Nephron progenitor cell (in vitro differentiated cells): Measurements from ENCODE around the gene PRLR.
A peak's percentile ranks its signal among the peaks of the same experiment; 100 is the strongest.

ENCODE experiments used
- DNase-seq: peaks from one replicate; pipeline ENCODE4 v3.0.0; 2021
- H3K27ac Mint-ChIP-seq: 2 replicates; pipeline ENCODE4 v1.8.0; 2021; ENCODE audit warnings: mild to moderate bottlenecking, moderate library complexity, mixed read lengths
- H3K27me3 Mint-ChIP-seq: 2 replicates; pipeline ENCODE4 v1.8.0; 2021; ENCODE audit warnings: mild to moderate bottlenecking, low read depth, mixed read lengths; ENCODE audit not compliant: poor library complexity
- H3K36me3 Mint-ChIP-seq: 2 replicates; pipeline ENCODE4 v1.8.0; 2021; ENCODE audit warnings: low read depth, mixed read lengths
- H3K4me1 Mint-ChIP-seq: 2 replicates; pipeline ENCODE4 v1.8.0; 2021; ENCODE audit warnings: mixed read lengths
- H3K4me3 Mint-ChIP-seq: 2 replicates; pipeline ENCODE4 v1.8.0; 2021; ENCODE audit warnings: mild to moderate bottlenecking, moderate library complexity, mixed read lengths
- H3K9me3 Mint-ChIP-seq: 2 replicates; pipeline ENCODE4 v1.8.0; 2021; ENCODE audit warnings: mild to moderate bottlenecking, moderate library complexity, mixed read lengths
- TF ChIP-seq, protein P1 (sequence below): fragments of 200-600 bp; sonication (generic); IDR thresholded peaks from 2 replicates; pipeline ENCODE4 v1.5.0; 2021; ENCODE audit warnings: antibody characterized with exemption

Gene PRLR

DNA sequence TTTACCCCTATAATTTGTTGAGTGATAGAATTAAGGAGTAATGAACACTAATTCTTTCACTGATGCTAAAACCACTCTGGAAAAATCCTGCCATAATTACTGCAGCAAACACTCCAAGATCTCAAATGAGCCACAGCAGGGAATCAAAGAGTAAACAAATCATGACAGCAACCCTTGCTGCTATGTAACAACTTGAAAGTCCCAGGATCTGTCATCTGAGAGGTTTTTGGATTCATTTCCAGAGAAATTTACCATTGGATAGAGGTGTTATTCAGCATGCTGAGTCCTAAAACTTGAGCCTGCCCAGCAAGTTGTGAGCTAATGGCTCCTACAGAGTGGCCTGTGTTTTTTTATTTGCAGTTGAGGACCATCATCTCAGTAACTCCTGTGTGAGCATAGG is 59.2 kb downstream of the PRLR start:
- no peak overlapping the region for H3K27ac Mint-ChIP-seq
- no peak overlapping the region for H3K4me3 Mint-ChIP-seq
- TF ChIP-seq, protein P1, sequence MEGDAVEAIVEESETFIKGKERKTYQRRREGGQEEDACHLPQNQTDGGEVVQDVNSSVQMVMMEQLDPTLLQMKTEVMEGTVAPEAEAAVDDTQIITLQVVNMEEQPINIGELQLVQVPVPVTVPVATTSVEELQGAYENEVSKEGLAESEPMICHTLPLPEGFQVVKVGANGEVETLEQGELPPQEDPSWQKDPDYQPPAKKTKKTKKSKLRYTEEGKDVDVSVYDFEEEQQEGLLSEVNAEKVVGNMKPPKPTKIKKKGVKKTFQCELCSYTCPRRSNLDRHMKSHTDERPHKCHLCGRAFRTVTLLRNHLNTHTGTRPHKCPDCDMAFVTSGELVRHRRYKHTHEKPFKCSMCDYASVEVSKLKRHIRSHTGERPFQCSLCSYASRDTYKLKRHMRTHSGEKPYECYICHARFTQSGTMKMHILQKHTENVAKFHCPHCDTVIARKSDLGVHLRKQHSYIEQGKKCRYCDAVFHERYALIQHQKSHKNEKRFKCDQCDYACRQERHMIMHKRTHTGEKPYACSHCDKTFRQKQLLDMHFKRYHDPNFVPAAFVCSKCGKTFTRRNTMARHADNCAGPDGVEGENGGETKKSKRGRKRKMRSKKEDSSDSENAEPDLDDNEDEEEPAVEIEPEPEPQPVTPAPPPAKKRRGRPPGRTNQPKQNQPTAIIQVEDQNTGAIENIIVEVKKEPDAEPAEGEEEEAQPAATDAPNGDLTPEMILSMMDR: no peak
- DNase-seq: no peak
- no peaks in the 10 kb centered on the region for H3K4me1 Mint-ChIP-seq
- H3K36me3 Mint-ChIP-seq: peaks cover 51% of the 10 kb centered on the region
- no peaks in the 10 kb centered on the region for H3K27me3 Mint-ChIP-seq
- peaks cover 56% of the 10 kb centered on the region for H3K9me3 Mint-ChIP-seq

DNA sequence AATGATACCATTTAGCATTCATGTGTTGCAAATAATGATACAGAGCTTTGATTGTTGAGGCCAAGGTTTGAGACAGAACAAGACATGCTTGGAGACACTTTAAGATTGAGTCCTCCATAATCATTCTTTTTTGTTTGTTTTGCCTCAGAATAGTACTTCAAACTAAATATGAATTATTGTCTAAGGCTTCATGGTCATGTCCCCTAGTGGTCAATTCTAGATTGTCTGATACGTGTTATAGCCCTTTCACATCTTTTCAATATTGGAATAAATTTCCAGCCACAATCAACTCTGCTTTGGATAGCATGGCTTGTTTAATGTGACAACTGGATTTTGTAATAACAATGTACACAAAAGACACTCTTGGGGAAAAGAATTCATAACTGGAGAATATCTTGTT is 64.2 kb downstream of the PRLR start:
- Mint-ChIP-seq H3K36me3 (peaks cover 21% of the 10 kb centered on the region), H3K27ac (no peak overlapping the region), H3K4me1 (no peaks in the 10 kb centered on the region), H3K27me3 (no peaks in the 10 kb centered on the region), H3K4me3 (no peak overlapping the region), H3K9me3 (peaks cover 30% of the 10 kb centered on the region)
- TF ChIP-seq, protein P1: peak; percentile 7
- DNase-seq: no peak

DNA sequence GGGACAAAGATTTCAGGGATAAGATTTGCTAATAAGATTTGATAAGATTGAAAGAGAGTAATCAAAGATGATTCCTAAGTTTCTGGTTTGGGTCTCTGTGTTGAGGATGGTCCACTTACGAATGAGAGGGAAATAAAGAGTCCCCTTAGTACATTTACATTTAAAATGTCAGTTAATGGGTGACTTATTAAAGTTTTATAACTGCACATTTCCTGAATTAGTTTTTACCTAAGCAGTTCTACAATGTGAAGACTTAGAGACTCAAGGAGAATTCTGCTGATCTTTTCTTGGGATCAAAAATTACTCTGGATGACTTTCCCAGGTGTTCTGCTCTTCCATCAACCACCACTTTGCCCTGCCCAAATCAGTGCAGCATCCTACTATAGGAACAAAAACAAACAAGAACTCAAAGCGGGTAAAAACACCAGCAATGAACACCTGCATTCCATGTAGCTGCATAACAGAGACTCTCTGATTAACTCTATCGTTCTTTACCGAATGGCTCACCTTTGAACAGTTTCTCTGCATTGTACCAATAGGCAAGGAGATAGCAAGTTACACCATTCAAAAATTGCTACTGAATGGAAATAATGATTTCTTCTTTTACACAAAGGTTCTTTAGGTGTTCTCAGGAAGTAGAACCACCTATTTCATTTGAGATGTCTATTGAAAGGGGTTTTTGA is 65.3 kb downstream of the PRLR start:
- TF ChIP-seq, protein P1: no peak
- Mint-ChIP-seq H3K4me3 (no peak overlapping the region), H3K27ac (no peak overlapping the region), H3K9me3 (peaks cover 29% of the 10 kb centered on the region), H3K4me1 (no peaks in the 10 kb centered on the region), H3K27me3 (no peaks in the 10 kb centered on the region), H3K36me3 (peaks cover 20% of the 10 kb centered on the region)
- DNase-seq: no peak

DNA sequence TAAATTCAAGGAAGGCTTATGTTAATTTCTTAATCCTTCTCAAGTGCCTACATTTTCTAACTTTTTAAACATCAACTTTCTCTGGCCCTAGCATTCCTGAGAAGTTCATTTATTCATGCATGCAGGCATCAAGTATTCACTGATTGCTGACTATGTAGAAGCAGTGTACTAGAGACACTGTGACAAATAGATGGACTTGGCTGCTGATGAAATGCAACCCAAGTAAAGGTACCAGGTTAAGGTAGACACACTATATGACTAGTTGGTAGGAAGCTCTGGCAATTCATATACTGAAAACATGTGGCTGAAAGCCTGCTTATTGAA is 66.6 kb downstream of the PRLR start:
- DNase-seq: no peak
- TF ChIP-seq, protein P1: no peak
- peaks cover 12% of the 10 kb centered on the region for H3K4me1 Mint-ChIP-seq
- H3K27ac Mint-ChIP-seq: no peak overlapping the region
- peaks cover 15% of the 10 kb centered on the region for H3K36me3 Mint-ChIP-seq
- H3K4me3 Mint-ChIP-seq: no peak overlapping the region
- peaks cover 21% of the 10 kb centered on the region for H3K9me3 Mint-ChIP-seq
- no peaks in the 10 kb centered on the region for H3K27me3 Mint-ChIP-seq

DNA sequence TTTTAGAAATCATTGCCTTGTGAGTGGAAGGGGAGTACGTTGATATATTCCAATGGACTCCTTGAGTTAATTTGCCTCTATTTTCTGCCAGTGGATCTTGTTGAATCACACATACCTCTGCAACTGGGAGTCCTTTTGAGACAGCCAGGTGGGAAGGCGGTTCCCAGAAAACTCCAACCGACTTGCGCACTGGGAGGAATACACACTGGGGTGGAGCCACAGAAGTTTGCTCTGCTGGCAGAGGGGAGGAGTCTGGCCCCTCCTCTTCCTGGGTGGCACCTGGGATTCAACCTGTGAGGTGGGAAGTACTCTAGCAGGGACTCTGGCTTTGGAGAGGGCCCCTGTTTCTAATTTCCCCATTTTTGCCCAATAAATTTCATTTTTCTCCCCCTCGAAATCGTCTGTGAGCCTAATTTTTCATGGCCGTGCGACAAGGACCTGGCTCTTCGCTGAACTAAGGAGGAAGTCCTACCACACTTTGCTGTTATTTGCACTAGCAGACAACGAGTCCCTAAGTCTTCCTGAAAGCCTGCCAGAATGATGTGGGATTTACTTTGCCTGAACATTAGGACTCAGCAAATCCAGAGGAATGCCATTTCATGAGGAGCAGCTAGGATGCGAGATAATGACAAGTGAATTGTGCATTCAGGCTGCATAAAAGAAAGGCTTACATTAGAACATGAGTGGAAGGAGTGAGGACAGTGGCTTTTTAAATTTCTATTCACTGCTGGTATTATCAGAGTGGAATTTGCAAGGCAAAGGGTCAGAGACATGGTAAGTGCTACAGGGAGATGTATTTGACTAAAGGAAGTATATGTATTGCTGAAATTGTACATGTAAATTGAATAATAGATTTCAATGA is 67.2 kb downstream of the PRLR start:
- H3K4me3 Mint-ChIP-seq: no peak overlapping the region
- peaks cover 16% of the 10 kb centered on the region for H3K9me3 Mint-ChIP-seq
- DNase-seq: no peak
- H3K36me3 Mint-ChIP-seq: peaks cover 12% of the 10 kb centered on the region
- peaks cover 16% of the 10 kb centered on the region for H3K4me1 Mint-ChIP-seq
- TF ChIP-seq, protein P1: no peak
- peaks cover 3% of the 10 kb centered on the region for H3K27me3 Mint-ChIP-seq
- H3K27ac Mint-ChIP-seq: no peak overlapping the region
